Raji (cell line): ENCODE data around the gene MAP4K1.

ENCODE experiments used
- POLR2A ChIP-seq: IDR thresholded peaks from 2 replicates; pipeline ENCODE4 v1.6.1; 2011; ENCODE audit warnings: low read depth, low read length, control low read depth; ENCODE audit not compliant: insufficient read depth

The MAP4K1 gene

GRCh38 chr19:38615007-38615581 is 2.7 kb downstream of the MAP4K1 start:
- TF ChIP-seq POLR2A = no peak

GRCh38 chr19:38614289-38614688 is 3.5 kb downstream of the MAP4K1 start:
- no peak for TF ChIP-seq POLR2A

- TF ChIP-seq POLR2A = no peak
Measured at GRCh38 chr19:38606131-38606530, 11.6 kb downstream of the MAP4K1 start.

GRCh38 chr19:38599722-38600121 is 18.0 kb downstream of the MAP4K1 start:
- no peak for TF ChIP-seq POLR2A

- no peak for TF ChIP-seq POLR2A
Measured at GRCh38 chr19:38597075-38597474, 20.7 kb downstream of the MAP4K1 start.

GRCh38 chr19:38596057-38596981 is 21.4 kb downstream of the MAP4K1 start:
- no peak for TF ChIP-seq POLR2A

GRCh38 chr19:38592940-38593339 is 24.8 kb downstream of the MAP4K1 start:
- TF ChIP-seq POLR2A = no peak

- no peak for TF ChIP-seq POLR2A
Measured at GRCh38 chr19:38588041-38588440, 29.7 kb downstream of the MAP4K1 start.

- no peak for TF ChIP-seq POLR2A
Measured at GRCh38 chr19:38587562-38587961, 30.2 kb downstream of the MAP4K1 start.

- TF ChIP-seq POLR2A = no peak
Measured at GRCh38 chr19:38583985-38584305, 33.8 kb downstream of the MAP4K1 start.

- TF ChIP-seq POLR2A = no peak
Measured at GRCh38 chr19:38583219-38583984, 34.4 kb downstream of the MAP4K1 start.

- TF ChIP-seq POLR2A = no peak
Measured at GRCh38 chr19:38580080-38580479, 37.7 kb downstream of the MAP4K1 start.

- TF ChIP-seq POLR2A = no peak
Measured at GRCh38 chr19:38577826-38578225, 39.9 kb downstream of the MAP4K1 start.

- TF ChIP-seq POLR2A = no peak
Measured at GRCh38 chr19:38571682-38572081, 46.1 kb downstream of the MAP4K1 start.

GRCh38 chr19:38569368-38569983 is 48.3 kb downstream of the MAP4K1 start:
- no peak for TF ChIP-seq POLR2A
